Esophagus muscularis mucosa (tissue), 4 donors: ENCODE results near the gene MTHFD2L.

Experiments used
- CTCF ChIP-seq, 3 experiments: fragments of 200-600 bp in 2 of 3; fragments of 450-650 bp in 1 of 3; sonication (generic) in 2 of 3; IDR thresholded peaks; one replicate each; pipeline ENCODE4 v1.5.1; 2017 to 2019; ENCODE audit warnings: antibody characterized with exemption in 3 of 3, mild to moderate bottlenecking in 2 of 3, moderate library complexity in 1 of 3
- EP300 ChIP-seq: sonication (generic); formaldehyde crosslinking; IDR thresholded peaks from one replicate; pipeline ENCODE4 v1.6.1; 2017; ENCODE audit warnings: antibody characterized with exemption
- POLR2A ChIP-seq: fragments of 450-650 bp; IDR thresholded peaks from one replicate; pipeline ENCODE4 v1.6.1; 2017; ENCODE audit warnings: antibody characterized with exemption, moderate library complexity, mild to moderate bottlenecking, low read depth
- POLR2AphosphoS5 ChIP-seq, 2 donors: sonication (generic); formaldehyde crosslinking; IDR thresholded peaks; one replicate each; pipeline ENCODE4 v1.6.1; 2017; ENCODE audit warnings: antibody characterized with exemption in 2 of 2

- TF ChIP-seq POLR2A (no peak), CTCF (IDR thresholded peaks at IDR 0.05) (no peak), POLR2AphosphoS5 (IDR thresholded peaks at IDR 0.05) (no peak), EP300 (no peak)
Observed at GRCh38 chr4:74328501-74328900, 170.6 kb downstream of the MTHFD2L start.
